Measurements from ENCODE around the gene CTXND1. TPM values are rescaled to one million over a fixed set of nuclear protein-coding genes. Genes with fewer than 3 reads are reported as not detected.

CTXND1 gene
- total and polyA plus RNA-seq, 2 of the 8 experiments (the other 6 are each of a cell fraction or from before 2014, with no cell fraction given) = 0.03 TPM; not detected in 1

DNA sequence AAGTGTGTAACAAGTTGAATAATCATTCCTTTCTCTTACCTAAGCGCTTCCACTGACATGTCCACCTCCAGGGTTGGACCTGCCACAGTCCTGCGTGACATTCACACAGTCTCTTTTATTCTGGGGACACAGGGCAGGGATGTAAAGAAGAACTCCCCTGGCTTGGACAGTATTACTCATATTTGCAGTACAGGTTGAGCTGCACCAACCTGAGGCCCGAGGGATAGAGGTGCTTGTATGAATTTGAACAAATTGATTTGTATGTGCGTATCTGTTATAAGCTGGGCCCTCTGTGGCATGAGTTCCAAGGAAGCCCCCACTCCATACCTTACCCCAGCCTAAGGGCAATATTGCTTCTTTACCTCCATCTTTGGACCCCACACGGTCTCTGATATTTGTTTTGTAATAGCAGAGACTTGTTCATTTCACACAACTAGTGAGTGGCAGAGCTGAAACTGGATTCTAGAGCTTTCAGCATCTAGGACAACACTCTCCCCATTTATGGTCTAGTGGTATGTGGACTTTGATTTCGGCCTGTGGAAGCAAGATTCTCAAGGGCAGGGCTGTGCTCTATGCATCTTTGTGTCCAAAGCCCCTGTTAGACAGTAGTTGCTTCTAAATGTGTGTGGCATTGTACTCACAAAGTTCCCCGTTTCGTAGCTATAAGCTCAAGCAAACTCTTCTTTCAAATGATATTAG lies 60.0 kb downstream of the CTXND1 start:
- no peak overlapping the region for H2BK20ac ChIP-seq (ENCODE audit: low read length)
- H3K36me3 ChIP-seq (ENCODE audit: control insufficient read depth in 2 of 4, insufficient read depth in 4 of 4, low read length in 3 of 4) = 0 out of 8 replicates have a peak, but pooled peaks cover 0 to under 1% (median 0%) of the 10 kb centered on the region in 4 experiments
- no peak overlapping the region for H3K4me2 ChIP-seq (ENCODE audit: insufficient read depth in 1 of 2, low read depth in 2 of 2, low read length in 2 of 2)
- no peak overlapping the region for H3K4me3 ChIP-seq (ENCODE audit: extremely low read depth in 1 of 4, insufficient read depth in 2 of 4, low read depth in 3 of 4, low read length in 4 of 4)
- no peaks in the 10 kb centered on the region for H3K4me1 ChIP-seq (replicated peaks in 1 of 4; ENCODE audit: control insufficient read depth in 3 of 4, insufficient read depth in 4 of 4, low read length in 3 of 4)
- ChIA-PET CTCF (ENCODE audit: partially characterized antibody) (interaction anchor here (0.5 to 2.2 kb wide), 6 partner anchors 11 to 283 kb away, joined by 3 to 6 read pairs (median 4); no protein-coding TSS in a partner anchor), POLR2A (ENCODE audit: partially characterized antibody) (interaction anchor here (0.6 to 0.9 kb wide), 2 partner anchors 11 to 143 kb away, joined by 3 to 5 read pairs; no protein-coding TSS in a partner anchor)
- H2BK15ac ChIP-seq (ENCODE audit: low read length) = no peak overlapping the region
- DNase-seq (ENCODE audit: low read depth in 1 of 2, low spot score in 2 of 2) = no peak
- H3K9me3 ChIP-seq (ENCODE audit: insufficient read depth in 2 of 2, low read depth in 1 of 2, low read length in 1 of 2) = no peaks in the 10 kb centered on the region
- H2AFZ ChIP-seq (ENCODE audit: low read length) = no peak overlapping the region
- H4K5ac ChIP-seq (ENCODE audit: insufficient read length, low read depth, low read length) = no peak overlapping the region
- H2BK5ac ChIP-seq (ENCODE audit: low read depth, low read length) = no peak overlapping the region
- no peak overlapping the region for H2BK12ac ChIP-seq (ENCODE audit: low read depth, low read length)
- H3K23ac ChIP-seq (ENCODE audit: insufficient read length) = no peak overlapping the region
- no peaks in the 10 kb centered on the region for H3K79me1 ChIP-seq (ENCODE audit: low read depth, low read length)
- H4K8ac ChIP-seq (ENCODE audit: extremely low read depth, insufficient read depth, low read length) = no peak overlapping the region
- H3K27me3 ChIP-seq (replicated peaks in 1 of 4; ENCODE audit: control insufficient read depth in 3 of 4, extremely low read depth in 1 of 4, insufficient read depth in 3 of 4, low read length in 3 of 4) = no peaks in the 10 kb centered on the region; a peak in 1 of 7 replicates
- no peak for FAIRE-seq
- no peak overlapping the region for H3K14ac ChIP-seq (ENCODE audit: insufficient read length)
- H4K91ac ChIP-seq (replicated peaks; ENCODE audit: insufficient read length, low read length) = no peak overlapping the region
- H2BK120ac ChIP-seq (replicated peaks; ENCODE audit: low read depth, low read length) = no peak overlapping the region
- TF ChIP-seq ZNF274 (IDR thresholded peaks at IDR 0.05; ENCODE audit: borderline replicate concordance, extremely low read depth, low read length) = no peak
- no peak for TF ChIP-seq RXRA (IDR thresholded peaks at IDR 0.05; ENCODE audit: insufficient read depth, low read depth, low read length)
- no peak for TF ChIP-seq SIN3A (conservative IDR thresholded peaks at IDR 0.05 in 1 of 2, IDR thresholded peaks at IDR 0.05 in 1 of 2; ENCODE audit: low read depth in 1 of 2, low read length in 2 of 2)
- no peak for TF ChIP-seq MAFK (IDR thresholded peaks at IDR 0.05; ENCODE audit: low read depth, low read length)
- no peak for TF ChIP-seq HDAC6 (IDR thresholded peaks at IDR 0.05; ENCODE audit: low read depth, low read length)
- no peak for TF ChIP-seq EGR1 (IDR thresholded peaks at IDR 0.05; ENCODE audit: borderline replicate concordance, low read depth, low read length)
- no peak for TF ChIP-seq HDAC2 (IDR thresholded peaks at IDR 0.05; ENCODE audit: borderline replicate concordance in 1 of 2, low read depth in 2 of 2, low read length in 2 of 2)
- TF ChIP-seq KDM4A (IDR thresholded peaks at IDR 0.05; ENCODE audit: low read depth, low read length, severe bottlenecking) = no peak
- H3K23me2 ChIP-seq (ENCODE audit: low read depth, low read length) = no peaks in the 10 kb centered on the region
- no peaks in the 10 kb centered on the region for H4K20me1 ChIP-seq (replicated peaks in 1 of 2; ENCODE audit: control insufficient read depth in 1 of 2, insufficient read depth in 2 of 2, low read length in 2 of 2)
- H3K56ac ChIP-seq (replicated peaks; ENCODE audit: insufficient read length, low read depth, low read length) = no peak overlapping the region
- H3K9ac ChIP-seq (replicated peaks in 1 of 4; ENCODE audit: extremely low read depth in 1 of 4, low read depth in 3 of 4, low read length in 3 of 4) = no peak overlapping the region
- 86% methylated on average over 8 of the region's 8 CpGs; no CpG with 5 or more reads in 1 of the 2 experiments for WGBS, 2 experiments (ENCODE audit: extremely low coverage in 1 of 2, insufficient coverage in 1 of 2, insufficient read length in 1 of 2, insufficient replicate concordance in 2 of 2, low coverage in 1 of 2, low lambda C conversion rate in 2 of 2, missing lambda C conversion rate in 1 of 2)
- H3K18ac ChIP-seq (ENCODE audit: extremely low read depth, low read length) = no peak overlapping the region
- H3K4ac ChIP-seq (replicated peaks; ENCODE audit: insufficient read length, low read depth, low read length) = no peak overlapping the region
- no peak overlapping the region for H2AK5ac ChIP-seq (ENCODE audit: low read depth, low read length)
- no peaks in the 10 kb centered on the region for H3K79me2 ChIP-seq (ENCODE audit: control insufficient read depth in 1 of 2, insufficient read depth in 2 of 2, low read length in 2 of 2)
- no peak overlapping the region for H3K27ac ChIP-seq (ENCODE audit: low read depth, low read length)

Measured in H1 (cell line).